Measurements from ENCODE around the gene DNAAF5. TPM values are rescaled to one million over a fixed set of nuclear protein-coding genes. Genes with fewer than 3 reads are reported as not detected.

Gene DNAAF5
- total and polyA plus RNA-seq, 2 of the 4 experiments (the other 2 are of a cell fraction): 12.4 to 32.6 TPM

DNA sequence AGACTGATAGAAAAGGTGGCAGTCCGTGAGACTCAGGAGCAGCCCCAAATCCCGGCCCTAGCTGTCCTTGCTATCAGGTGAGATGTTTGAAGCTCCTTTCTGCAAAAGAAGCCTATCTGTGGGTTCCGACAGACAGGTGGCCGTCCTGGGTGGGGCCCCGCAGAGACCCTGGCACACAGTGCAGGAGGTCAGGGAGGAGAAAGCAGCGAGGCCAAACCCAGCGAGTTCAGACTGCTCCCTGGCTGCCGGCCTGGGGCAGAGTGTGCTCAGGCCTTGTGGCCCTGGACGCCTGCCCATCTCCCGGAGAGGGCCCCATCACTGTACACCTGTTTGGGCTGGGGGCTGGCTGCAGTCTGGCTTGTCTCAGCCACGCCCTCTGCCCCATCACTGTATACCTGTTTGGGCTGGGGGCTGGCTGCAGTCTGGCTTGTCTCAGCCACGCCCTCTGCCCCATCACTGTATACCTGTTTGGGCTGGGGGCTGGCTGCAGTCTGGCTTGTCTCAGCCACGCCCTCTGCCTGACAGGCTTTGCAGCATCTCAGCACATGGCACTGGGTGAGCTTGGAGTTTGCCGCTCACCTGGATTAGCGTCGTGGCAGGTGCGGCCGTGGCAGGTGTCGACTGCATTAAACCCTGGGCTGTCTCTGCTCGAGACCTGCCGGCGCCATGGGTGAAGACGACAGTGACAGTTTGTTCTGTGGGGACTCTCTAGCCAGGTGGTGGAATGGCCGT is 12.4 kb downstream of the DNAAF5 start:
- Histone ChIP-seq H2AFZ (replicated peaks; ENCODE audit: low read length, poor library complexity) (no peak overlapping the region), H3K9ac (ENCODE audit: low read depth, low read length) (no peak overlapping the region), H4K8ac (ENCODE audit: low read depth in 2 of 2, low read length in 2 of 2) (no peak overlapping the region), H3K9me1 (ENCODE audit: insufficient read depth, low read length) (no peaks in the 10 kb centered on the region), H2AK5ac (ENCODE audit: low read depth, low read length) (no peak overlapping the region), H3K4me2 (ENCODE audit: low read depth, low read length) (no peak overlapping the region), H3K9me3 (ENCODE audit: control insufficient read depth, insufficient read depth, low read length) (peaks cover 3% of the 10 kb centered on the region; the same call in 1 of the 2 replicates), H2BK120ac (ENCODE audit: low read depth, low read length) (no peak overlapping the region), H3K23ac (ENCODE audit: low read depth, low read length) (no peak overlapping the region), H3K36me3 (ENCODE audit: control insufficient read depth, insufficient read depth, low read length) (peaks cover 18% of the 10 kb centered on the region), H2BK20ac (ENCODE audit: low read depth, low read length) (no peak overlapping the region), H3K79me1 (ENCODE audit: low read depth in 1 of 2, low read length in 2 of 2) (peaks cover 26% of the 10 kb centered on the region in 2 experiments), H4K20me1 (ENCODE audit: insufficient read depth, low read length) (peaks cover 11% of the 10 kb centered on the region; the same call in 1 of the 2 replicates), H3K4ac (ENCODE audit: low read depth, low read length) (no peak overlapping the region), H4K5ac (ENCODE audit: low read depth, low read length) (no peak overlapping the region), H3K18ac (ENCODE audit: low read depth, low read length) (no peak overlapping the region), H3K27me3 (ENCODE audit: control insufficient read depth, insufficient read depth, low read length) (no peaks in the 10 kb centered on the region), H3K27ac (ENCODE audit: insufficient read depth, low read length) (no peak overlapping the region), H2AK9ac (replicated peaks; ENCODE audit: low read depth, low read length, poor library complexity) (no peak overlapping the region), H3K56ac (ENCODE audit: extremely low read depth, insufficient read depth, low read length) (no peak overlapping the region), H3K14ac (replicated peaks; ENCODE audit: low read depth, low read length) (no peak overlapping the region), H3K4me3 (ENCODE audit: insufficient read depth, low read depth, low read length) (no peak overlapping the region), H2BK15ac (ENCODE audit: low read depth, low read length) (no peak overlapping the region), H3K4me1 (ENCODE audit: control insufficient read depth, insufficient read depth, low read length) (no peaks in the 10 kb centered on the region), H2BK5ac (ENCODE audit: low read depth, low read length, poor library complexity, severe bottlenecking) (no peak overlapping the region), H4K91ac (ENCODE audit: insufficient read depth, low read depth, low read length) (no peak overlapping the region)
- BruUV-seq (replicated peaks): no TSS peak
- ChIA-PET POLR2A (ENCODE audit: unreplicated experiment) (no interaction called here), CTCF (no interaction called here)
- dilution Hi-C loops (cut with HindIII; ENCODE audit: low sequenced_read_pairs, unreplicated experiment) (no loop called here), intact Hi-C loops (cut with micrococcal nuclease) (no loop called here), in situ Hi-C loops (cut with MboI; ENCODE audit: low sequenced_read_pairs) (no loop called here)
- ATAC-seq (ENCODE audit: low read depth) (no peak), DNase-seq (no peak)
- 100% methylated on average over 4 of the region's 24 CpGs; no CpG with 5 or more reads in 1 of the 2 experiments for WGBS, 2 experiments (ENCODE audit: extremely low coverage in 2 of 2, insufficient read length in 1 of 2)
- TF ChIP-seq MAFK (IDR thresholded peaks at IDR 0.05; ENCODE audit: low read depth, low read length) (no peak), CEBPB (IDR thresholded peaks at IDR 0.05; ENCODE audit: low read depth, low read length) (no peak), RCOR1 (IDR thresholded peaks at IDR 0.05; ENCODE audit: insufficient replicate concordance, low read length) (no peak)
- TF ChIP-seq, protein P1, sequence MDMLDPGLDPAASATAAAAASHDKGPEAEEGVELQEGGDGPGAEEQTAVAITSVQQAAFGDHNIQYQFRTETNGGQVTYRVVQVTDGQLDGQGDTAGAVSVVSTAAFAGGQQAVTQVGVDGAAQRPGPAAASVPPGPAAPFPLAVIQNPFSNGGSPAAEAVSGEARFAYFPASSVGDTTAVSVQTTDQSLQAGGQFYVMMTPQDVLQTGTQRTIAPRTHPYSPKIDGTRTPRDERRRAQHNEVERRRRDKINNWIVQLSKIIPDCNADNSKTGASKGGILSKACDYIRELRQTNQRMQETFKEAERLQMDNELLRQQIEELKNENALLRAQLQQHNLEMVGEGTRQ (IDR thresholded peaks at IDR 0.05; ENCODE audit: low read depth, low read length): no peak
